Glutamatergic neuron (in vitro differentiated cells): ENCODE results near the gene PTX3. TPM values are rescaled to one million over a fixed set of nuclear protein-coding genes. Genes with fewer than 3 reads are reported as not detected.

Experiments
- DNase-seq: peaks from one replicate; pipeline ENCODE4 v3.0.0; 2022
- H3K27ac Mint-ChIP-seq: one replicate; pipeline ENCODE4 v1.8.0; 2020; ENCODE audit warnings: mild to moderate bottlenecking, mixed read lengths, inconsistent platforms; ENCODE audit not compliant: unreplicated experiment
- H3K27me3 Mint-ChIP-seq: one replicate; pipeline ENCODE4 v1.8.0; 2020; ENCODE audit warnings: mild to moderate bottlenecking, moderate library complexity, mixed read lengths, inconsistent platforms; ENCODE audit not compliant: unreplicated experiment
- H3K36me3 Mint-ChIP-seq: one replicate; pipeline ENCODE4 v1.8.0; 2020; ENCODE audit warnings: mild to moderate bottlenecking, mixed read lengths, inconsistent platforms; ENCODE audit not compliant: unreplicated experiment
- H3K4me1 Mint-ChIP-seq: one replicate; pipeline ENCODE4 v1.8.0; 2020; ENCODE audit warnings: mild to moderate bottlenecking, low read depth, mixed read lengths, inconsistent platforms; ENCODE audit not compliant: unreplicated experiment
- H3K4me3 Mint-ChIP-seq: one replicate; pipeline ENCODE4 v1.8.0; 2020; ENCODE audit warnings: mild to moderate bottlenecking, mixed read lengths, inconsistent platforms; ENCODE audit not compliant: unreplicated experiment
- H3K9me3 Mint-ChIP-seq: one replicate; pipeline ENCODE4 v1.8.0; 2020; ENCODE audit warnings: mild to moderate bottlenecking, moderate library complexity, mixed read lengths, inconsistent platforms; ENCODE audit not compliant: unreplicated experiment
- total RNA-seq: library from RNA; stranded (reverse); fragmentation: NEBNext Ultra II Directional; extraction: Animal tissue kit (Norgen Biotek cat#: 25700); gene quantifications from one replicate; pipeline ENCODE4 v1.2.1, GENCODE V29; 2021; ENCODE audit not compliant: unreplicated experiment
- TF ChIP-seq, protein P1 (sequence below): fragments of 200-600 bp; sonication (generic); IDR thresholded peaks from one replicate; pipeline ENCODE4 v1.5.0; 2021; ENCODE audit not compliant: partially characterized antibody, unreplicated experiment

PTX3 gene
- total RNA-seq, 1 donor from 2014 or later, result 2.4 TPM

DNA sequence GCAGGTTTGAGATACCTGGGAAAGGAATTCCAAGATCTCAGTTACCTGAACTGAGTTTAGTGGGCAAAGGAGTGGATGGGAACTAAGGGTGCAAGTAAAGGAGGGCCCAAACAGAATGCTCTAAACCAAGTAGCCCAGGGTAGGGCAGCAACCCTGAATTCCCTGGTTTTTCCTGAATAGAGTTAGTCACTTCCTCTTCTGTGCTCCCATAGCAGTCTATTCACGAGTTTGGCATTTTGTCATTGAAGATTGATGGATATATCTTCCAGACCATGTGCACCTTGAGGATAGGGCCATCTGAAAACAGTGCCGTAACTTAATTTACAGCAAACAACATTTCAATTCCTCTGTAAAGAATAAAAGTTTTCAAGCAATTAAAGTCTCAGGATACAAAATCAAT is 18.5 kb upstream of the PTX3 start:
- Mint-ChIP-seq H3K4me3 (no peak overlapping the region), H3K27me3 (no peaks in the 10 kb centered on the region), H3K27ac (no peak overlapping the region), H3K4me1 (peaks cover 42% of the 10 kb centered on the region), H3K9me3 (peaks cover 7% of the 10 kb centered on the region), H3K36me3 (peaks cover 5% of the 10 kb centered on the region)
- TF ChIP-seq, protein P1, sequence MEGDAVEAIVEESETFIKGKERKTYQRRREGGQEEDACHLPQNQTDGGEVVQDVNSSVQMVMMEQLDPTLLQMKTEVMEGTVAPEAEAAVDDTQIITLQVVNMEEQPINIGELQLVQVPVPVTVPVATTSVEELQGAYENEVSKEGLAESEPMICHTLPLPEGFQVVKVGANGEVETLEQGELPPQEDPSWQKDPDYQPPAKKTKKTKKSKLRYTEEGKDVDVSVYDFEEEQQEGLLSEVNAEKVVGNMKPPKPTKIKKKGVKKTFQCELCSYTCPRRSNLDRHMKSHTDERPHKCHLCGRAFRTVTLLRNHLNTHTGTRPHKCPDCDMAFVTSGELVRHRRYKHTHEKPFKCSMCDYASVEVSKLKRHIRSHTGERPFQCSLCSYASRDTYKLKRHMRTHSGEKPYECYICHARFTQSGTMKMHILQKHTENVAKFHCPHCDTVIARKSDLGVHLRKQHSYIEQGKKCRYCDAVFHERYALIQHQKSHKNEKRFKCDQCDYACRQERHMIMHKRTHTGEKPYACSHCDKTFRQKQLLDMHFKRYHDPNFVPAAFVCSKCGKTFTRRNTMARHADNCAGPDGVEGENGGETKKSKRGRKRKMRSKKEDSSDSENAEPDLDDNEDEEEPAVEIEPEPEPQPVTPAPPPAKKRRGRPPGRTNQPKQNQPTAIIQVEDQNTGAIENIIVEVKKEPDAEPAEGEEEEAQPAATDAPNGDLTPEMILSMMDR, result no peak
- DNase-seq, result no peak

DNA sequence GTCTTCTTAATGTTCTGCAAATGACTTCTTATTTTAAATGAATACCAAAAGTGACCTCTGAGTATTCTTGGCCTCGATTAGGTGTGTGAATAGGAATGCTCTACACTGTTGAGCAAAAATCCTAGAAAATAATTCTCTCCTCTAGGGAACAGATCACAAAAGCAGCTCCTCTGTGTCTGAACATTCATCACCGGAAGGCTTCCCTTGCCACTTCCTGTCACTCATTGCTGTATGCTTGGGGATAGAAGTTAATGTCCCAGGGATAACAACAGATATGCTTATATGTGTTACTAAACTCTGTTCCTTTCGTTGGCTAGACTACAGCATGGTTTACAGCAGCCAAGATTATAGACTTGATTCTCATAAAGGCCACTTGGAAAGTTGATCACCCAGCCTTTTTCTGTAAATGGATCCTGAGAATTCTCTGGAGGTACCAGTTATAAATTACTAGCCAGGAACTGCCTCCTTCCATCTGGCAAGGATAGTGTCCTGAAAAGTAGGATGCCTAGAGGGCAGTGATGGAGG is 16.0 kb upstream of the PTX3 start:
- Mint-ChIP-seq H3K27ac (peak overlapping the region; percentile 52), H3K4me3 (no peak overlapping the region), H3K9me3 (peaks cover 4% of the 10 kb centered on the region)

DNA sequence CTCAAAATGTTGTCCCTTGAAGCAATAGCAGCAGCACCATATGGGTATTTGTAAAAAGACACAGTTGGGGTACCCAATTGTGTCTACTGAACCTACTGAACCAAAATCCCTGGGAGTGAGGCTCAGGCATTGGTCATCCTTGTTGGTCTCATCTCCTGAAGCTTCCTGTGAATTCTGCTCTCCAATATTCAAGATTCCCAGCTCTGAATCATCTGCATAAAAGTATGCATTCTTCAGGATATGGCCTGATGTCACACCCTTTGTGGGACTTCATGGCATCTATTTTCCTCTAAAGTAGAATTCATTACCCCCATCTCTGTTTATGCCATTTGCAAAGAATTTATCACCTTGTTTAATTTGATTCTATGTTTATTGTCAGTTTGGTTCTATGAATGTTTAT is 13.3 kb upstream of the PTX3 start:
- Mint-ChIP-seq H3K9me3 (peaks cover 4% of the 10 kb centered on the region), H3K36me3 (peaks cover 21% of the 10 kb centered on the region), H3K4me1 (peaks cover 31% of the 10 kb centered on the region), H3K27ac (no peak overlapping the region), H3K27me3 (peaks cover 2% of the 10 kb centered on the region), H3K4me3 (no peak overlapping the region)
- TF ChIP-seq, protein P1, result no peak
- no peak for DNase-seq

More for the DNA sequence above, 16.0 kb upstream of the PTX3 start:
- Mint-ChIP-seq H3K36me3 (peaks cover 16% of the 10 kb centered on the region), H3K4me1 (peaks cover 29% of the 10 kb centered on the region), H3K27me3 (peaks cover 2% of the 10 kb centered on the region)
- TF ChIP-seq, protein P1, result no peak
- DNase-seq, result no peak

DNA sequence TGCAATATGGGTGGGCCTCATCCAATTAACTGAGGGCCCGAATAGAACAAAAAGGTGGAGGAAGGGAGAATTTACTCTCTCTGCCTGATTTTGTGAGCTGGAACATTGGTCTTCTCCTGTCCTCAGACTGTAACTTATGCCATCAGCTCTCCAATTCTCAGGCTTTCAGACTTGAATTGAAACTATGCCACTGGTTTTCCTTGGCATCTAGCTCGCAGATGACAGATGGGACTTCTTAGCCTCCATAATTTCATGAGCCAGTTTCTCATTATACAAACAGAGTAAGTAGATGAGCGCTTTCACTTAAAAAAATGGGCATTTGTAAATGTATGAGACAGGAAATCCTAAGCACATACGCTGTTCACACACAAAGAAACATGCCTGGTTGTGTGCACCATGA is 8.7 kb upstream of the PTX3 start:
- Mint-ChIP-seq H3K27ac (peak overlapping the region; percentile 86), H3K4me3 (peak overlapping the region; percentile 32), H3K9me3 (peaks cover 4% of the 10 kb centered on the region), H3K4me1 (peaks cover 32% of the 10 kb centered on the region), H3K27me3 (peaks cover 5% of the 10 kb centered on the region), H3K36me3 (peaks cover 17% of the 10 kb centered on the region)
- TF ChIP-seq, protein P1, result no peak
- DNase-seq, result no peak

DNA sequence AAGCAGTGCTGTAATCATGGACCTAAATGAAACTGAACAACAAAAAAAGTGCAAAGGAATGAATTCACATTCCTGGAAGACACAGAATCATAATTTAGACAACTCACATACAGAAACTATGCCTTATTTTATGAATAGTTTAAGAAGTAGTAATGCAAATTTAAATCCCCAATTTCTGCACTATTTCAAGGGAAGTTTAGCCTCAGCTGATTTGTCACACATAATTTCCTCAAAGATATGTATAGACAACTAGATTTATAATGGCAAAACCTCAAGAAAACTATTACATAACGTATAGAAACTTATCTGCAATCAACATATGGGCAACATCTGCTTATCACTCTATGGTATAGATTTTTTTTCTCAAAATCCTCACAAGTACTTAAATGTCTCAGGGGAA is 7.8 kb upstream of the PTX3 start:
- Mint-ChIP-seq H3K36me3 (peaks cover 17% of the 10 kb centered on the region), H3K27me3 (peaks cover 5% of the 10 kb centered on the region), H3K9me3 (peaks cover 4% of the 10 kb centered on the region), H3K27ac (peak overlapping the region; percentile 86), H3K4me1 (peaks cover 31% of the 10 kb centered on the region), H3K4me3 (peak overlapping the region; percentile 60)
- no peak for DNase-seq
- TF ChIP-seq, protein P1, result no peak
